SK-N-SH treated with all-trans-retinoic acid at 6 μM for 48 hours (cell line): ENCODE data around the gene DNER.

ENCODE experiments used
- ARNTL ChIP-seq: fragments of 450-650 bp; formaldehyde crosslinking; IDR thresholded peaks from 2 replicates; pipeline ENCODE4 v1.5.0; 2020; ENCODE audit warnings: low read depth, mild to moderate bottlenecking, moderate library complexity, borderline replicate concordance
- CREB5 ChIP-seq: fragments of 250-450 bp; sonication (Bioruptor Pico); IDR thresholded peaks from 2 replicates; pipeline ENCODE4 v1.5.1; 2020; ENCODE audit warnings: low read depth, mild to moderate bottlenecking, moderate library complexity
- GLIS3 ChIP-seq: fragments of 250-450 bp; sonication (Bioruptor Pico); IDR thresholded peaks from 2 replicates; pipeline ENCODE4 v1.5.0; 2020; ENCODE audit warnings: mild to moderate bottlenecking, moderate library complexity
- ISL1 ChIP-seq: fragments of 250-450 bp; sonication (Bioruptor Pico); IDR thresholded peaks from 2 replicates; pipeline ENCODE4 v2.1.2; 2022; ENCODE audit warnings: mild to moderate bottlenecking, moderate library complexity
- PATZ1 ChIP-seq: fragments of 250-450 bp; sonication (Bioruptor Pico); IDR thresholded peaks from 2 replicates; pipeline ENCODE4 v1.8.0; 2020; ENCODE audit warnings: mild to moderate bottlenecking, moderate library complexity, borderline replicate concordance
- POU6F1 ChIP-seq: fragments of 250-450 bp; sonication (Bioruptor Pico); IDR thresholded peaks from 2 replicates; pipeline ENCODE4 v1.8.0; 2021; ENCODE audit warnings: low read depth, mild to moderate bottlenecking, moderate library complexity, borderline replicate concordance
- PPARA ChIP-seq: fragments of 250-450 bp; sonication (Bioruptor Pico); IDR thresholded peaks from 2 replicates; pipeline ENCODE4 v1.5.0; 2020; ENCODE audit warnings: mild to moderate bottlenecking, borderline replicate concordance
- RARB ChIP-seq: fragments of 250-450 bp; sonication (Bioruptor Pico); IDR thresholded peaks from 2 replicates; pipeline ENCODE4 v1.8.0; 2021; ENCODE audit warnings: mild to moderate bottlenecking, moderate library complexity
- ZC3H10 ChIP-seq: fragments of 250-450 bp; sonication (Bioruptor Pico); IDR thresholded peaks from 2 replicates; pipeline ENCODE4 v1.5.1; 2021; ENCODE audit warnings: mild to moderate bottlenecking, moderate library complexity
- ZFP3 ChIP-seq: fragments of 250-450 bp; sonication (Bioruptor Pico); IDR thresholded peaks from 2 replicates; pipeline ENCODE4 v1.5.0; 2020; ENCODE audit warnings: mild to moderate bottlenecking, moderate library complexity
- ZFP30 ChIP-seq: fragments of 450-650 bp; formaldehyde crosslinking; IDR thresholded peaks from 2 replicates; pipeline ENCODE4 v1.5.0; 2022; ENCODE audit warnings: mild to moderate bottlenecking, moderate library complexity
- ZNF565 ChIP-seq: fragments of 450-650 bp; formaldehyde crosslinking; conservative IDR thresholded peaks from 2 replicates; pipeline ENCODE4 v1.5.0; 2020; ENCODE audit warnings: low read depth, mild to moderate bottlenecking, moderate library complexity
- ZNF70 ChIP-seq: fragments of 450-650 bp; formaldehyde crosslinking; IDR thresholded peaks from 2 replicates; pipeline ENCODE4 v1.5.0; 2020; ENCODE audit warnings: mild to moderate bottlenecking, moderate library complexity
- ZNF8 ChIP-seq: fragments of 450-650 bp; formaldehyde crosslinking; IDR thresholded peaks from 2 replicates; pipeline ENCODE4 v1.5.0; 2020; ENCODE audit warnings: mild to moderate bottlenecking, moderate library complexity

- TF ChIP-seq ZNF70 (CRISPR knock-in tag) = no peak
- TF ChIP-seq PATZ1 = no peak
- no peak for TF ChIP-seq POU6F1 (CRISPR knock-in tag)
- TF ChIP-seq RARB (CRISPR knock-in tag) = no peak
- no peak for TF ChIP-seq ZFP3 (CRISPR knock-in tag)
- no peak for TF ChIP-seq ARNTL (CRISPR knock-in tag)
- TF ChIP-seq ISL1 (CRISPR knock-in tag) = no peak
- TF ChIP-seq ZNF565 (CRISPR knock-in tag) = no peak
- no peak for TF ChIP-seq ZFP30 (CRISPR knock-in tag)
- no peak for TF ChIP-seq PPARA (CRISPR knock-in tag)
- TF ChIP-seq ZC3H10 (CRISPR knock-in tag) = no peak
- no peak for TF ChIP-seq ZNF8 (CRISPR knock-in tag)
- no peak for TF ChIP-seq CREB5
- no peak for TF ChIP-seq GLIS3 (CRISPR knock-in tag)
These were observed 93.6 kb downstream of the DNER start for GRCh38 chr2:229620759-229621158.
